IPS DF 19.7 (cell line): Measurements from ENCODE around the gene ANXA4.
"Not testable (repeated sequence)": the region's sequence is repeated elsewhere in the genome, so short reads cannot be mapped to it uniquely, and the experiment has no call there.

Experiments used
- DNase-seq: peaks from one replicate; pipeline ENCODE4 v3.0.0-alpha.2; 2013; ENCODE audit warnings: low read depth, low spot score

Gene ANXA4

DNA sequence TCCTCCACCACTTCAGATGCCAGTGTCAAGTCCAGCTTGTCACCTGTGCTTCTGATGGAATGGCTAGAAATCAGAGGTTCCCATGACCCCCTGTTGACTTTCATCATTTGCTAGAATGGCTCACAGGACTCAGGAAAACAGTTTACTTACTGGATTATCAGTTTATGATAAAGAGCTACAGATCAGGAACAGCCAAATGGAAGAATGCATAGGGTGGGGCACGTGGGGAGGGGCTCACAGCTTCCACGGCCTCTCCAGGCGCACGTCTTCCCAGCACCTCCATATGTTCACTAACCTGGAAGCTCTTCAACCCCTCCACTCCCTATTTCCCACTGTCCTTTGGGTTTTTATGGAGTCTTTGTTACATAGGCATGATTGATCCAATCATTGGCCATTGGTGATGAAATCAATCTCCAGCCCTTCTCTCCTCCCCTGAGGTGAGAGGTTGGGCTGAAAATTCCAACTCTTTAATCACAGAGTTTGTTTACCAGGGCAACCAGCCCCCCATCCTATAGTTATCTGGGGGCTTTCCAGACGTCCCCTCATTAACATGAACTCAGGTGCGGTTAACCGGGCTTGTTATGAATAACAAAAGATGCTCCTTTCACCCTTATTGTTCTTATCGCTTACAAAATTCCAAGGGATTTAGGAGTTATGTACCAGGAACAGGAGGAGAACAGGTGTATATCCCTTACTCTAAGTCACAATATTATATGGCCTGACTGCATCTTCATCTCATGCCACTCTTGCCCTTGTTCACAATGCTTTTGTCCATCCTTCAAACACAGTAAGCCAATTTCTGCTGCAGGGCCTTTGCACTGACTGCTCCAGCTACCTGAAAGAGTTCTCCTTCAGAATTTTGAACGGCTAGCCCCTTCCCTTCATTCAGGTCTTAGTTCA is 35.2 kb downstream of the ANXA4 start:
- no peak for DNase-seq

DNA sequence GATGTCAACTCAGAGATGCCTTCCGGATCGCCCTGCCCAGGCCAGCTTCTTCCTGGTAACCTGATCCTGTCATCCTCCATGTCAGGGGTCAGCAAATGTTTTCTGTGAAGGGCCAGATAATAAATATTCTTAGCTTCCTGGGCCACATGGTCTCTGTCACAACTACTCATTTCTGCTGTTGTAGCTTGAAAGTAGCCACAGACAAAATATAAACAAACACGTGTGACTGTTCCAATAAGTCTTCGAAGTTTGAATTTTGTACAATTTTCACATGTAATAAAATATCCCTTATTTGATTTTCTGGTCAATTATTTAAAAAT is 35.8 kb downstream of the ANXA4 start:
- DNase-seq = no peak

DNA sequence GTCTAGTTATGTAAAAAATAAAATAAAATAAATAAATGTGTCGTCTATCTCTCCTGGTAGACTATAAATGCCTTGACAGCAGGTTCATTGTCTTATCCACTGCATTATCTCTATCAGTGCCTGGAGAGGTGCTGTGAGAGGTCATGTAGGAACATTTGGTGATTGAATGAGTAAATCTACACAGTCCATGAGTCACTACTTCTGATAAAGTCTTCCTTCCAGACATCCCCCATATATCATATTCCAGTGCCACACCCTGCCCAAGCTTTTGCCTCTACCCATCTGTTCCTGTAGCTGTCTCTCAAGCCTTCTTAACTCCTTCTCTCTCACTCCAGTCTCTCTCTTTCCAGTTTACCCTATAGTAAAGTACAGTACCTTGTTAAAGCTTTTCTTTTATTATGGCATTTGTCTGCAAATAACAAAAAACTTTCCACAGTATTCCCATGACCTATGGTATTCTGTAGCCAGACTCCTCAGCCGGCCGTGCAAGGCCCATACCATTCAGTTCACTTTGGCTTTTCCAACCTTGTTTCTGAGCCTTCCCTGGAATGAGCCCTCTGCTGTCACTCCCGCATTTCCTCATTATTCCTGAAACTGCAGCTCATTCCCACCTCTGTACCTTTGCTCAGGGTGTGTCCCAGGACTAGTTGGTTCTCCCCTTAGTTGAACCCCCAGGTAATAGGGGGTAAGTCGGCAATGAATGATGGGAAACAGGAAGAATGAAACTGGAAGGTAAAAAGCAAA is 37.5 kb downstream of the ANXA4 start:
- no peak for DNase-seq

DNA sequence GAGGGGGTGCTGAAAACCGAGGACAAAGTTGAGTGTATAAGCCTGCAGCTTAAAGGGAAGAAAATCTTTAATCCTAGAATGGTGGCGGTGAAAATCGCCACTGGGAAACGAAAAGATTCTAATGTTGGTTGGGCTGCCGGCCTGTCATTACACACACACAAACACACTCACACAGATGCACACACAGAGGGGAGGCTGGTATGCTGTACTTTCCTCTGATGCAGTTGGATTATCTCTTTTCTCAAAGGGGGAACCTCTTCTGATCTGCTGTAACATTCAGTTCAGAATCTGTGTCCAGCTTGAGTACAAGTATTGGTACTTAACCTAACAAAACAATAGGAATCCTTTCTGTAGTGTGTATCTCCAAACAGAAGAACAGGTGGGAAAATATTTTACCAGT is 39.0 kb downstream of the ANXA4 start:
- DNase-seq = no peak

DNA sequence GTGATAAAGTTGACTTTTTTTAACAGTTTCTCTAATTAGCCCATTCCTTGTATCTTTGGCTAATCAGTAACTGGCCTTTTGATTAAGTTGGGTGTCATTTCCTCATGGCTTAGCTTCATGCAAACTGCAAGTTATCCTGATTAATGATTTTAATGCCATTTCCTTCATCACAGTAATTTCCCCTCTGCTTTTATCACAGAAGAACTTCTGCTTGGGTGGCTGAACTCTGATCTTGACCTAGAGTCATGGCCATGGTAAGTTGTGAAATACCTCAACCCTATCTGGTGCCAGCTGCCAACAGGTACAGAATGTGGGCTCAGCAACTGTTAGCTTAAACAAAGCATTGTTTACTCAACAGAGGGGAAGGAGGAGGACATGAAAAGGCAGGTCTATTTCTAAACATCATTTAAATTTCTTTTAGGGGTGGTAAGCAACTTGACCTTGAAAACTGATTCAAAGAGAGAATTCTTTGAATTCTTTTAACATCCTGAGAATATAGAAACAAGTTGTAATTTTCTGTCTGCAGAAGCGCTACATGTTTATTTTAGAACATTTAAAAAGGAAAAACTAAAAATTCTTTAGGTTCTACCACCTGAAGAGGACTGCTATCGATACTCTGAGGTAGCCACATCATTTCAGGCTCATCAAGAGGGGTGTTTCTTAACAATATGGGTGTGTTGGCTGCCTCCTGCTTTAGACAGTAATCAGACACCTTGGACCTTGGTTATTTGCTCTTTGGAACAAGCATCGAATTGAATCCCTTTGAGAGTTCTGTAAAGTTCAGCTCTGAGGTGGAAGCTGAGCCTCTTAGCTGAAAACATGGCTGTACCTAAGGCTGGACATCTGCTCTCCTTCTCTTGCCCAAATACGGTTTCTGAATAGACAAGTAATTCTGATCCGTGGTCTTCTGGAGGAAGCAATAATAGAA is 39.7 kb downstream of the ANXA4 start:
- DNase-seq = no peak

DNA sequence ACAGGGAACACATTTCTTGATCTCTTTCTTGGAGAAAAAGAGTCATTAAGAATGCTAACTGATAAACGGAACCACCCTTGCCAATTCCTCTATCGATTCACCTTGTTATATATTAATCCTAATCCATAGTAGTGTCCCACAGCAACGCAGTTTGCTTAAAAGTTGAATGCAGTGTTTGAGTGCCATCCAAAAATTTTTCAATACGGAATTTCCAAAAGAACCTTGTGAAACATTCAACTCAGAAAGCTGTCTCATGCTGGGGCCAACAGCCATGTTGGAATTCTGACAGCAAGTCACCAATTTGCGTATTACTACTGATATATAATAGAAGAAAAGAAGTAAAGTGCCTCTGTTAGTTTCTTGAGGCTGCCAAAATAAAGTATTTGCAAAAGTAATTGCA is 42.3 kb downstream of the ANXA4 start:
- DNase-seq = no peak

DNA sequence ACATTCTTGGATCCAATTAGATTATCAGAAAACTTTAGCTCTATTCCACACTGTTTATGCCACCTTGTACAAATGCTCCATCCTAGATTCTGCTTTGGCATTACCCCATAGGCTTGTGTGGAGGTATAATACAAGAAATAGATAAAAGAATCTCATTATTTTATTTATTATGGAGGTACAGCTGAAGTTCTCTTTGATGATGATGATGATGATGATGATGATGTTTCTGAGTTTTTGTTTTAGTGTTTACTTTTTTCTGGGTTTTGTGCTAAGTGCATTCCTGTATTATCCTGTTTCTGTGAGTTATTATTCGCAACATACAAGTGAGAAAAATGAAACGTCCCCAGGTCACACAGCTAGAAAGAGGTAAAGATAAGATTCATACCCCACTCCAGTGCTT is 43.4 kb downstream of the ANXA4 start:
- DNase-seq = no peak

DNA sequence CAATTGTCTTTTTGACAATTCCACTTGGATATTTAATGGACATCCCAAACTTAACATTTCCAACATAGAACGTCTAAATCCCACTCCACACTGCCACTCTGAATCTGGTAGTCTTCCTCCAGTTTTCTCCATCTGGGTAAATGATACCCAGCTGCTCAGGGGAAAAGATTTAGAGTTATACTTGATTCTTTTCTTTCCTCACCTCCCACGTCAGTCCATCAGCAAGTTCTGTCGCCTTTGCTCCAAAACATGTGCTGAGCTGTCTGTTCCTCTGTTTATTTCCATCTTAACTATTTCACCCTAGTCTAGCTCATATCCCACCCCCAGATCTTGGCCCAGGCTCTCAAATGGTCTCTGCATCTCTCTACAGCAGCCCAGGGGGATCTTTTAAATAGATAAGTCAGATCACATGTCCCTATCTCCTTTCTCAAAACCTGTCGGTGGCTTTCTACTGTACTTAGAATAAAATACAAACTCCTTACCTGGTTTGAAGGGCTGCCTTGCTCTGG is 44.2 kb downstream of the ANXA4 start:
- DNase-seq = no peak

DNA sequence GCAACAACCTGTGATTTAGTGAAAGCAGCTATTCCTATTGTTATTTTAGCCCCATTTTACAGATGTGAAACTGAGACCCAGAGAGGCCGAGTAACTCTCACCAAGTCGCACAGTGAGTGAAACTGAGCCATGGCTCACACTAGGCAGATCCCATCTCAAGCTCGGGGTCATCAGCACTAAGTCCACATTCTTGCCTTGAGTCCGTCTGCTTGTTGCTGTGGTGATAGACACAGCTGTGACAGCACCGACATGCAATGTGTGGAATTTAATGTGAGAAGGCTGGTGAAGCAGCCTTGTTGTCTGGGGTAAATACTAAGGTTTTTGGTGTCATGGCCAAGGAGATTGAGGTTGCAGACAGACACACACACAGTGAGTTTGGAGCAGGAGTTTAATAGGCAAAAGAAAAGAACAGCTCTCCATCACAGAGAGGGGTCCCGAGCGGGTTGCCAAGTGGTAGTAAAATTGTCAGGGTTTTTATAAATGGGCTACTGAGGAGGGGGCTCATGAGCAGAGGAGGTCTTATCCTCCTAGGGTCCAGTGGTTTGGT is 47.3 kb downstream of the ANXA4 start:
- no peak for DNase-seq

DNA sequence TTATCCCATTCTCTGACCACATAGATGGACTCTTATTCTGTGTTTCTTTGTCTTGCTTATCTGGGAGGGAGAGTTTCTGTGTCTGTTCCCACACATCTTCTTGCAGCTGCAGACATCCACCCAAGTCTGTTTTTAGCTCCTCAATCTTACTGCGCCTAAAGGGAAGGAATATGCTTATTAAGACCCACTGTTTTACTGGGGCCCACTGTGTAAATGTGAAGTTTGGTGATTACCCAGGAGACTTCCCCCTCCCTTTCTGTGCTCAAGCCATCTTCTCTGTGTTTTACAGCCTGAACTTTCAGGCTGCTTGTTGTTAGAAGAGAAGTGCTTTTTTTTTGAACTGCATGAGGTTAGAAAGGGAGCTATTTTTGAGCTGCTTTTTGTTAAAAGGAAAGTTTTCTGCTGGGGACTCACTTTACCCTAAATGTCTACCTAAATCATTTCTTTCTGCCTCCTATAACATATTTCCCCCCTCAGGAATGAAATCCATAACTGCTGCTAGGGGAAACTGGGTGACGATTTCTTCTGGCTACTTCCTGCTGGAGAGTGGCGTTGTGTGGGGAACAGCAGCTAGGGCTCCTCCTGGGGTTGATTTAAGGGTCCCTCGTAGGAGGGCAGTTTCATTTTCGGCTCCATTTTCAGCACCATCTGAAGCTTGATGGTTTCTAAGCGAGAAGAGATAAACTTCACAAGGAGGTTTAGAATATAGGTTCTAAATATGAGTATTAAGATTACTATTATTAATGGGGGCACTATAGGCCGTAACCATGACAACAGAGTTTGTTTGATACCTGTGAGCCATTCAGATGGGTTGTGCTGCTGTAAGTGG is 48.1 kb downstream of the ANXA4 start:
- DNase-seq = no peak

DNA sequence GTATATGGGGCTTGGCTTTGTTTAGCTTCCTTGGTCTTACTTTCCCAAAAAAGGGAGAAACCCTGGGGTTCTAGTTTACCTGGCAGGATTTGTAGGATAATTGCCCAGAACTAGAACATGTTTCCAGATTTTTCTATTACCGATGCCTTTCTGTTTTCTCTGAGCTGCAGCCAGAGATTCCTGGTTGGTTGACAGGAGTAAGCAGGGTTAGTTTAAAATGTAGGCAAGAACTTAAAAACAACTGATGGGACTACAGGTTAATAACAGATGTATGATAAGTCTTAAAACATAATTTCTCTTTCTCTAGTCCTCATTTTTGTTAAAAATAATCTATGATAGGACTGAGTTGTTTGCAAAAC is 48.6 kb downstream of the ANXA4 start:
- DNase-seq = no peak

DNA sequence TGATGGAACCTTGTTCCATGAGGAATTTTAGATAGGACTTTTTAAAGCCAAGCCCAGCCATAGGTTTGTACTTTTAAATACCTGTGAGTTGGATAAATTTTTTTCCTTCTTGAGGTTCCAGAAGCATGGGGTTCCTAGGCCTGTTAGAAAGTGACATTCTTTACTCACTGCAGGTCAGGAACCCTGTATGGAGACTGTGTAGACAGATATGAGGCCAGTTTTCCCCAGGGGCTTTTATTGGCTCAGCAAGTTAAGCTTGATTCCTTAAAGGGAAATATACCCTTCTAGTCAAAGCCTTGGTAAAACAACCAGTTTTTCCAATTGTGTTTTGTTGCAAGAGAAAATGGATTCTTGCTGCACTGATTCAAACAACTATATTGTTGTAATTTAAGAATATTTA is 49.1 kb downstream of the ANXA4 start:
- DNase-seq = no peak

DNA sequence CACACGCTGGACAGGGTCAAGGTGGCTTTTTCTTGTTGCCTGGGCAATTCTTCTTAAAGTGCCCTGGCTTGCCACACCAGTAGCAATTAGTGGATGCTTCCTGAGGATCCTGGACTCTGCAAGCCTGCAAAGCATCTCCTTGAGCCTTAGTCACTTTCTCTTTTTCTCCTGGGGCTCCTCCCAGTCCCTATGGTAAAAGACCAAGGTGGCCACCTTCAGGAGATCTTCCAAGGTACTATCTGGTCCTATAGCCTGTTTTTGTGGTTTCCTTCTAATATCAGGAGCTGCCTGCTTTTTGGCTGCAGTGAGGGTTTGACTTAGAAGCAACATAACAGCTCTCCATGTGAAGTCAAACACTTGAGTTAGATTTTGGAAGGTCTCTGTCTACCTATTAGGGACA is 54.2 kb downstream of the ANXA4 start:
- no peak for DNase-seq

DNA sequence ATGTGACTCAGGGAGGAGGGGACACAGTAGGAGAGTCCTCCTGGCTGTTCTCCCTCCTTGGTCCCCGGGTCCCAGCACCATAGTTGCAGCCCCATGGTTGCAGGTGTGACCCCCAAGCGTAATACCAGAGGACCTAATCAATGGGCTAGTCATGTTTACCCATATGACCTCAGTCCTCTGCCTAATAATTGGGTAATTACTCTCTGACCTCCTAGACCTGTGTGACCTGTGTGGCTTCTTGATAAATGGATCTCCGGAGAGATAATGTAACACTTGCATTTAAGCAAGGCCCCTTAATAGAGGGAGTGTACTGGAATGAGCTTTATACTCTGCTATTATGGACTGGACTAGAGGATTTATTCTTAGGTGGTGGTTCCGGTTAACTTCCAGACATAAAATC is 55.3 kb downstream of the ANXA4 start:
- no peak for DNase-seq

DNA sequence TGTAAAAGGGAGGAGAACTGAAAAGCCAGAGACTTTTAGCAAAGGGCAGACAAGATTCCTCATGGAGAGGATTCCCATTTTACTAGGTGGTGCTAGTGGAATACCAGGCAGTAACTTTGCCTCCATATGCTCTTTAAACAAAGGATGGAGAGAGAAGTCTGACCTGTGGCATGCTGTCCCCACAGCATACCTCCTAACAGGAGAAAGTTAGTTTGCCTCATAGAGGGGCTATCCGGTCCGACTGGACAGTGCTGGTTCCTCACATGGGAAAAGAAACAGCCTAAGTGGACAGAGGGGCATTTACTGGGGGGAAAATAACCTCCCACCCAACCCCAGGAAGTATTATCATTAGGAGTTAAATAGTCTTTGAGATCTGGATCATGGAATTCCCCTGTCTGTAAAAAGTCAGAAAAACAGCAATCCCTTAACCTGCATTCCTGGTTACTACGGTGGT is 55.9 kb downstream of the ANXA4 start:
- DNase-seq = no peak

DNA sequence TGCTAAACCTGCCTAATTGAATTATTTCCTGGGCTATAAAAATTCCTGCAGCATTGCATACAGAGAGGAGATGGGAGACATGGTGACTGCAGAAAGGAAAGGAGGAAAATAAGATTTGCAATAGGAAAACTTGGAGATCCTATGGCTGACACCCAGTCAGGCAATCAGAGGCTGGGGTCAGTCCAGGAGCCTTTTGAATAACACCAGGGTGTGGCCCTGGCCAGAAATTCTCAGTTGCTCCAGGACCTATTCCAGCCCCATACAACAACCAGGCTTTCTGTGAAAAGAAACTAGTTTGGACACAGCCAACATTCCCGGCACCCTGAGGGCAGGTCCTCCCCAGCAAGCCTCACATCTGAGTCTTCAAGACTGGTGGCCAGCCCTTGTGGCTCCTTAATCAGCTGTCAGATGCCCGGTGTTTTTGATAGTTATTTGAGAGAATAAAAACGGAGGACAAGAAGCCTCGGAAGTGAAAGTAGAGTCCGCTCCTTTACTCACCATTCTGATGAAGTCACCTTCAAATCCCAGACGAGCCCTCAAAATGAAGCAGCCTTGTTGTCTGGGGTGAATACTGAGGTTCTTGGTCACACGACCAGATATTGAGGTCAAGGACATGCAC is 56.5 kb downstream of the ANXA4 start:
- no peak for DNase-seq

DNA sequence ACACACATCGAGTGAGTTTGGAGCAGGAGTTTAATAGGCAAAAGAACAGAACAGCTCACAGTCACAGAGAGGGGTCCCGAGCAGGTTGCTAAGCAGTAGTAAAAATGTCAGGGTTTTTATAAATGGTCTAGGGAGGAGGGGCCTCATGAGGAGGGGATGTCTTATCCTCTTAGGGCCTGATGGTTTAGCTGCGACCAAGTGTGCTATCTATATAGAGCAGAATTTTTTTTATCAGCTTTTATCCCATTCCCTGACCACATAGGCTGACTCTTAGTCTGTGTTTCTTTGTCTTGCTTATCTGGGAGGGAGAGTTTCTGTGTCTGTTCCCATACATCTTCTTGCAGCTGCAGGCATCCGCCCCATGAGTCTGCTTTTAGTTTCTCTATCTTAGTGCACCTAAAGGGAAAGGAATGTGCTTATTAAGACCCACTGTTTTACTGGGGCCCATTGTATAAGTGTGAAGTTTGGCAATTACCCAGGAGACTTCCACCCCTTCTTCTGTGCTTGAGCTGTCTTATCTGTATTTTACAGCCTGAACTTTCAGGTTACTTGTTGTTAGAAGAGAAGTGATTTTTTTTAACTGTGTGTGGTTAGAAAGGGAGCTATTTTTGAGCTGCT is 57.1 kb downstream of the ANXA4 start:
- no peak for DNase-seq

DNA sequence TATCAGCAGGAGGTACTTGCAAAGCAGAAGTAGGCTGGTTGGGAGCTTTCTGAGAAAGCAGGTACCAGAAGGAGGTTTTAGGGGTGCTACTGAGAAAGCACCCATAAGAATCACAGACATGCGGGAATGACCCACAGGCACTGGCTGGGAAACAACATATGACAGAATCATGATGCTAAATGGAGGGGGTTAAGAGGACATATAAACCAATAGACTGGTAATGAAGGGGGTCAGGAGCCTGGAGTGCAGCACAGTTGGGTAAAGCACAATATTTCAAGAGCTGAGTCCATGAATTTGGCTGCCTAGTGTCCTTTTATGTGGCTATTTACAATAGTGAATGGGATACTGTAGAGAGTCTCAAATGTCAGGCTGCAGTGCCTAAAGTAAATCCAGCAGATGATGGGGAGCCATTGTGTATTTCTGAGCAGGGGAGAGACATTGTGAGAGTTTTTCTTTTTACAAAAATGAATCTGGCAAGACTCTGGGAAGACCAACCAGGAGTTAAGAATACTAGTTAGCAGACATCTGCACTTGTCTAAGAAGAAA is 59.9 kb downstream of the ANXA4 start:
- DNase-seq = no peak

DNA sequence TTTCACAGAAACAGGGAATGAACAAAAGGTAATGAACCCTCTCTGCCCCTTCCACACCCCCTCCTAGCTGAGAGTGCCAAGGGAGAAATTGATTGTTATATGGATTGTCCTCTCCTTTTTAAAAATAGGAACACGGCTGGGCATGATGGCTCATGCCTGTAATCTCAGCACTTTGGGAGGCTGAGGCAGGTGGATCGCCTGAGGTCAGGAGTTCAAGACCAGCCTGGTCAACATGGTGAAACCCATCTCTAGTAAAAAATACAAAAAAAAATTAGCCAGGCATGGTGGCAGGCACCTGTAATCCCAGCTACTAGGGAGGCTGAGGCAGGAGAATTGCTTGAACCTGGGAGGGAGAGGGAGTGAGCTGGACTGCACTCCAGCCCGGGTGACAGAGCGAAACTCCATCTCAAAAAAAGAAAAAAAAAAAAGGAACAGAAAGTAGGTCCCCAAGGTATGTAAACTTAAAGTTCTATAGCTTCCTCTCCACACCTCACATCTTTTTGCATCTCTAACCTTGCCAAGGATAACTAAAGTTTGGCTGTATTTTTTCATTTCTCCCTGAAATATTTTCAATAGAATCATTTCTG is 60.9 kb downstream of the ANXA4 start:
- DNase-seq = not testable (repeated sequence)
